HepG2 (cell line): ENCODE results near the gene UBE4A. TPM values are rescaled to one million over a fixed set of nuclear protein-coding genes. Genes with fewer than 3 reads are reported as not detected.
A peak's percentile ranks its signal among the peaks of the same experiment; 100 is the strongest.

Experiments used
- ATAC-seq: fragments of 200-7000 bp; cut with Tn5 transposase; 3 replicates; pipeline ENCODE4 v1.9.1; 2020; ENCODE audit warnings: mild to moderate bottlenecking, moderate library complexity
- BruUV-seq: library from RNA; stranded (reverse); fragments of 400-500 nt; replicated peaks from 2 replicates; lab custom pipeline; 2021; lab: Mats Ljungman, UMichigan
- CTCF ChIA-PET: fragments of 300-600 bp; formaldehyde crosslinking; extraction: SDS; loops from one replicate; lab custom pipeline; 2021; ENCODE audit warnings: low total read pairs, inconsistent platforms, low intra/inter-chr PET ratio; lab: Yijun Ruan, JAX
- POLR2A ChIA-PET: fragments of 350-600 bp; sonication (Branson Sonifier 250); formaldehyde crosslinking; loops from one replicate; lab custom pipeline; 2020; ENCODE audit warnings: antibody characterized with exemption, inconsistent platforms; lab: Yijun Ruan, JAX
- DNase-seq: peaks from one replicate; pipeline ENCODE4 v3.0.0-alpha.2; 2015; ENCODE audit warnings: low spot score
- FAIRE-seq: peaks from 3 replicates; lab custom pipeline; 2011; peaks lifted over from hg19 to GRCh38; lab: Jason Lieb, UNC
- H2AFZ ChIP-seq: one replicate; pipeline ENCODE4 v1.6.1; 2011; ENCODE audit warnings: low read length, inconsistent platforms
- H3K27ac ChIP-seq: fragments of 300-600 bp; 3 replicates; pipeline ENCODE4 v1.8.0; 2011; ENCODE audit warnings: mixed run types, mild to moderate bottlenecking, mixed read lengths, low read length, inconsistent platforms; ENCODE audit not compliant: insufficient read depth; ENCODE audit errors: extremely low read length
- H3K27me3 ChIP-seq, 2 experiments: fragments of 200-600 bp in 1 of 2; 2 replicates in 1 of 2; 3 replicates in 1 of 2; pipeline versions ENCODE4 v1.6.0 to v1.8.0; 2011; ENCODE audit warnings: low read length in 2 of 2, mild to moderate bottlenecking in 2 of 2, moderate library complexity in 2 of 2, inconsistent platforms in 1 of 2; ENCODE audit not compliant: insufficient read depth in 2 of 2, control insufficient read depth in 1 of 2
- H3K36me3 ChIP-seq, 2 experiments: fragments of 200-600 bp in 1 of 2; replicated peaks in 1 of 2; 2 replicates in 1 of 2; 3 replicates in 1 of 2; pipeline versions ENCODE4 v1.5.1 to v1.8.0; 2011; ENCODE audit warnings: low read length in 2 of 2, inconsistent platforms in 1 of 2; ENCODE audit not compliant: insufficient read depth in 2 of 2, control insufficient read depth in 1 of 2
- H3K4me1 ChIP-seq: 2 replicates; pipeline ENCODE4 v1.5.1; 2012; ENCODE audit warnings: low read length, inconsistent platforms; ENCODE audit not compliant: insufficient read depth
- H3K4me2 ChIP-seq: 2 replicates; pipeline ENCODE4 v1.6.0; 2011; ENCODE audit warnings: low read depth, low read length, inconsistent platforms
- H3K4me3 ChIP-seq, 3 experiments: fragments of 200-600 bp in 1 of 3; sonication (generic), shearing (Covaris generic) in 1 of 3; replicated peaks in 1 of 3; 2 replicates each; pipeline ENCODE4 v1.5.1; 2011 to 2016; ENCODE audit warnings: low read length in 3 of 3, inconsistent platforms in 2 of 3, low read depth in 2 of 3, mild to moderate bottlenecking in 2 of 3, control low read depth in 1 of 3, mixed read lengths in 1 of 3; ENCODE audit not compliant: insufficient read depth in 1 of 3
- H3K79me2 ChIP-seq: one replicate; pipeline ENCODE4 v1.6.1; 2011; ENCODE audit warnings: low read length, inconsistent platforms; ENCODE audit not compliant: insufficient read depth
- H3K9ac ChIP-seq: 2 replicates; pipeline ENCODE4 v1.6.0; 2011; ENCODE audit warnings: mild to moderate bottlenecking, low read depth, low read length, inconsistent platforms; ENCODE audit not compliant: insufficient read depth
- H3K9me3 ChIP-seq: 2 replicates; pipeline ENCODE4 v1.5.1; 2012; ENCODE audit warnings: mild to moderate bottlenecking, low read length
- H4K20me1 ChIP-seq: 2 replicates; pipeline ENCODE4 v1.6.0; 2011; ENCODE audit warnings: inconsistent platforms, mild to moderate bottlenecking, low read length, moderate library complexity; ENCODE audit not compliant: insufficient read depth
- ATF7 ChIP-seq, 2 experiments: fragments of 450-650 bp in 1 of 2; sonication (generic) in 1 of 2; formaldehyde crosslinking in 1 of 2; IDR thresholded peaks; 2 replicates each; pipeline versions ENCODE4 v1.4.0 to v1.6.1; 2016 to 2020; ENCODE audit warnings: antibody characterized with exemption in 1 of 2, mild to moderate bottlenecking in 1 of 2, missing genetic modification reagents in 1 of 2
- FOXA1 ChIP-seq, 2 experiments: fragments of 450-650 bp in 1 of 2; sonication (generic) in 1 of 2; formaldehyde crosslinking in 1 of 2; IDR thresholded peaks; 2 replicates each; pipeline versions ENCODE4 v1.4.0 to v1.6.1; 2016 to 2020; ENCODE audit warnings: missing genetic modification reagents in 1 of 2
- ISL2 ChIP-seq: sonication (generic); formaldehyde crosslinking; IDR thresholded peaks from 2 replicates; pipeline ENCODE4 v1.5.0; 2020; ENCODE audit warnings: missing genetic modification reagents
- NFKBIZ ChIP-seq: IDR thresholded peaks from 2 replicates; pipeline ENCODE4 v1.6.1; 2018; ENCODE audit warnings: missing genetic modification reagents, missing compliant biosample characterization
- NPAS2 ChIP-seq: sonication (generic); formaldehyde crosslinking; IDR thresholded peaks from 2 replicates; pipeline ENCODE4 v1.8.0; 2022; ENCODE audit warnings: mild to moderate bottlenecking, missing genetic modification reagents, borderline replicate concordance
- RBFOX2 ChIP-seq: fragments of 200-400 bp; formaldehyde crosslinking; IDR thresholded peaks from 2 replicates; pipeline ENCODE4 v1.6.1; 2017; ENCODE audit warnings: low read depth, mild to moderate bottlenecking, low read length
- SMAD3 ChIP-seq: sonication (generic); formaldehyde crosslinking; IDR thresholded peaks from 2 replicates; pipeline ENCODE4 v1.4.0; 2020; ENCODE audit warnings: missing genetic modification reagents
- TERF1 ChIP-seq: sonication (generic); formaldehyde crosslinking; IDR thresholded peaks from 2 replicates; pipeline ENCODE4 v1.8.0; 2022; ENCODE audit warnings: mild to moderate bottlenecking, missing genetic modification reagents, moderate library complexity
- TOPORS ChIP-seq: sonication (generic); formaldehyde crosslinking; IDR thresholded peaks from 2 replicates; pipeline ENCODE4 v1.8.0; 2023; ENCODE audit warnings: mild to moderate bottlenecking, missing genetic modification reagents
- XRCC5 ChIP-seq: fragments of 200-400 bp; formaldehyde crosslinking; optimal IDR thresholded peaks from 2 replicates; pipeline ENCODE3; 2017; ENCODE audit warnings: mild to moderate bottlenecking, low read length
- ZNF136 ChIP-seq: sonication (generic); formaldehyde crosslinking; IDR thresholded peaks from 2 replicates; pipeline ENCODE4 v1.8.1; 2022; ENCODE audit warnings: low read depth, mild to moderate bottlenecking, moderate library complexity, missing genetic modification reagents
- ZNF557 ChIP-seq: sonication (generic); formaldehyde crosslinking; IDR thresholded peaks from 2 replicates; pipeline ENCODE4 v1.4.0; 2020; ENCODE audit warnings: missing genetic modification reagents
- ZNF605 ChIP-seq: sonication (generic); formaldehyde crosslinking; IDR thresholded peaks from 2 replicates; pipeline ENCODE4 v1.8.0; 2022; ENCODE audit warnings: mild to moderate bottlenecking, missing genetic modification reagents
- ZNF687 ChIP-seq: sonication (generic); formaldehyde crosslinking; IDR thresholded peaks from 2 replicates; pipeline ENCODE4 v1.5.1; 2020; ENCODE audit warnings: mild to moderate bottlenecking, missing genetic modification reagents, moderate library complexity
- ZZZ3 ChIP-seq: sonication (generic); formaldehyde crosslinking; IDR thresholded peaks from 2 replicates; pipeline ENCODE4 v1.4.0; 2020; ENCODE audit warnings: missing genetic modification reagents, mild to moderate bottlenecking, borderline replicate concordance
- WGBS: methylation state at CpG from one replicate; pipeline ENCODE4 v1.1.6; 2017; ENCODE audit warnings: low lambda C conversion rate; 5-methylcytosine and 5-hydroxymethylcytosine counted together
- in situ Hi-C: cut with HindIII; loops from 2 replicates; pipeline ENCODE4 v1.10.0; 2017; ENCODE audit warnings: low pct_unique_long_range_greater_than_20kb; ENCODE audit not compliant: extremely low pct_ligation_motif_present
- intact Hi-C: fragments of 100-400 bp; cut with micrococcal nuclease; formaldehyde crosslinking; loops from one replicate; pipeline ENCODE4 v1.10.0; 2022; ENCODE audit not compliant: unreplicated experiment
- polyA plus RNA-seq, 8 experiments: library from polyadenylated mRNA; depleted of rRNA in 3 of 8; stranded (reverse) in 7 of 8; unstranded in 1 of 8; fragments of >200 nt; fragmentation: Illumina TruSeq in 4 of 8; extraction: Trizol in 4 of 8; gene quantifications; 2 replicates each; pipeline versions ENCODE4 v1.2.1 to v1.2.3, GENCODE V29; 2011 to 2016; ENCODE audit warnings: low read depth in 4 of 8, missing spikeins in 1 of 8, mixed read lengths in 1 of 8; ENCODE audit not compliant: insufficient read depth in 1 of 8
- total RNA-seq, 5 experiments: library from RNA; depleted of rRNA; stranded (reverse); fragments of >200 nt; fragmentation: Illumina TruSeq; extraction: Trizol; gene quantifications; 2 replicates each; pipeline ENCODE4 v1.2.3, GENCODE V29; 2016; ENCODE audit warnings: low read depth in 1 of 5
- TF ChIP-seq, protein P1 (sequence below): sonication (generic); formaldehyde crosslinking; IDR thresholded peaks from 2 replicates; pipeline ENCODE4 v1.5.0; 2020; ENCODE audit warnings: missing genetic modification reagents
- TF ChIP-seq, protein P2 (sequence below): IDR thresholded peaks from 2 replicates; pipeline ENCODE4 v1.6.1; 2012; ENCODE audit warnings: inconsistent platforms

The UBE4A gene
- total and polyA plus RNA-seq, 2 of the 13 experiments (the other 11 are each of a cell fraction or from before 2014, with no cell fraction given) = 15.1 to 32.7 TPM

- FAIRE-seq = peak; percentile 48
- TF ChIP-seq NFKBIZ (CRISPR knock-in tag) (no peak), ISL2 (no peak), XRCC5 (peak; percentile 19), RBFOX2 (no peak), ZZZ3 (no peak), ATF7 (IDR thresholded peaks at IDR 0.05) (no peak), ATF7 (CRISPR knock-in tag; IDR thresholded peaks at IDR 0.05) (peak; percentile 75), FOXA1 (IDR thresholded peaks at IDR 0.05) (no peak), FOXA1 (CRISPR knock-in tag; IDR thresholded peaks at IDR 0.05) (peak; percentile 43; the same call in 1 of the 2 replicates), ZNF557 (CRISPR knock-in tag) (no peak), SMAD3 (CRISPR knock-in tag) (no peak), ZNF687 (peak; percentile 43), TERF1 (CRISPR knock-in tag) (no peak), ZNF605 (no peak), TOPORS (CRISPR knock-in tag) (no peak), ZNF136 (CRISPR knock-in tag) (no peak), NPAS2 (CRISPR knock-in tag) (no peak)
- TF ChIP-seq, protein P1, sequence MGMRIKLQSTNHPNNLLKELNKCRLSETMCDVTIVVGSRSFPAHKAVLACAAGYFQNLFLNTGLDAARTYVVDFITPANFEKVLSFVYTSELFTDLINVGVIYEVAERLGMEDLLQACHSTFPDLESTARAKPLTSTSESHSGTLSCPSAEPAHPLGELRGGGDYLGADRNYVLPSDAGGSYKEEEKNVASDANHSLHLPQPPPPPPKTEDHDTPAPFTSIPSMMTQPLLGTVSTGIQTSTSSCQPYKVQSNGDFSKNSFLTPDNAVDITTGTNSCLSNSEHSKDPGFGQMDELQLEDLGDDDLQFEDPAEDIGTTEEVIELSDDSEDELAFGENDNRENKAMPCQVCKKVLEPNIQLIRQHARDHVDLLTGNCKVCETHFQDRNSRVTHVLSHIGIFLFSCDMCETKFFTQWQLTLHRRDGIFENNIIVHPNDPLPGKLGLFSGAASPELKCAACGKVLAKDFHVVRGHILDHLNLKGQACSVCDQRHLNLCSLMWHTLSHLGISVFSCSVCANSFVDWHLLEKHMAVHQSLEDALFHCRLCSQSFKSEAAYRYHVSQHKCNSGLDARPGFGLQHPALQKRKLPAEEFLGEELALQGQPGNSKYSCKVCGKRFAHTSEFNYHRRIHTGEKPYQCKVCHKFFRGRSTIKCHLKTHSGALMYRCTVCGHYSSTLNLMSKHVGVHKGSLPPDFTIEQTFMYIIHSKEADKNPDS (CRISPR knock-in tag) = no peak
- TF ChIP-seq, protein P2, sequence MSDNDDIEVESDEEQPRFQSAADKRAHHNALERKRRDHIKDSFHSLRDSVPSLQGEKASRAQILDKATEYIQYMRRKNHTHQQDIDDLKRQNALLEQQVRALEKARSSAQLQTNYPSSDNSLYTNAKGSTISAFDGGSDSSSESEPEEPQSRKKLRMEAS = peak; percentile 26; the same call in 1 of the 2 replicates
These were observed 20.8 kb upstream of the UBE4A start for GRCh38 chr11:118338637-118339061.

More at GRCh38 chr11:118338637-118339061, 20.8 kb upstream of the UBE4A start:
- Histone ChIP-seq H3K9me3 (no peaks in the 10 kb centered on the region), H4K20me1 (no peaks in the 10 kb centered on the region), H3K4me1 (peaks cover 34% of the 10 kb centered on the region), H3K79me2 (no peaks in the 10 kb centered on the region), H3K4me2 (peak overlapping the region; percentile 44), H3K4me3 (peak overlapping the region in 1 of 3 experiments; percentile 40; a peak in 1 of 6 replicates), H3K27ac (no peak overlapping the region), H2AFZ (no peak overlapping the region), H3K9ac (no peak overlapping the region), H3K27me3 (peaks cover 3 to 19% of the 10 kb centered on the region in 2 experiments; a peak in 2 of 5 replicates), H3K36me3 (no peaks in the 10 kb centered on the region)
- in situ Hi-C loops (no loop called here), intact Hi-C loops (no loop called here)
- ChIA-PET POLR2A (no interaction called here), CTCF (no interaction called here)
- BruUV-seq = no TSS peak
- WGBS = 54% methylated on average over 5 of the region's 7 CpGs
- DNase-seq = peak; percentile 68
- ATAC-seq = peak; percentile 61
